Fibroblast of pulmonary artery (primary cell): ENCODE data around the gene AREG.
A peak's percentile ranks its signal among the peaks of the same experiment; 100 is the strongest.

ENCODE experiments used
- DNase-seq: peaks from one replicate; pipeline ENCODE4 v3.0.0-alpha.2; 2010; ENCODE audit warnings: low read depth
- H3K4me3 ChIP-seq: replicated peaks from 2 replicates; pipeline ENCODE4 v1.5.1; 2011; ENCODE audit warnings: low read depth, mild to moderate bottlenecking, control low read depth, low read length, moderate library complexity
- TF ChIP-seq, protein P1 (sequence below): IDR thresholded peaks from 2 replicates; pipeline ENCODE4 v1.5.1; 2011; ENCODE audit warnings: mild to moderate bottlenecking, control low read depth, low read length, inconsistent platforms; ENCODE audit errors: missing control alignments

Gene AREG

DNA sequence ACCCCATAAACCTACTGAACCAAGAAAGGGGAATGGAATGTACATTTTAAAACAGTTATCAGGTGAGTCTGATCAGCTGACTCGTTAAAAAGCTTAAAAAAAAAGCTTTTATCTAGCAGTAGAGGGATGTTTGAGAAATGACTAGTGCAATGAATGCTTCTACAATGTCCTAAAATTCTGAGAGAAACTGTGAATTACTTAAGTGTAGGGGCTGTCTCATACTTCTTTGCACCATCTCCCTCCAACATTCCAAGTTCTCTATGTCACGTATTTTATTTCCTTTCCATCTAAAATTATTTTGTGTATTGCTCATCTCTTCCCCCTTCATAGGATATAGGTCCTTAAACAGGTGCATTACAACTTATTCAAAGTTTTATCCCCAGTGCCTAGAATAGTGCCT is 11.9 kb upstream of the AREG start:
- no peak overlapping the region for H3K4me3 ChIP-seq
- TF ChIP-seq, protein P1, sequence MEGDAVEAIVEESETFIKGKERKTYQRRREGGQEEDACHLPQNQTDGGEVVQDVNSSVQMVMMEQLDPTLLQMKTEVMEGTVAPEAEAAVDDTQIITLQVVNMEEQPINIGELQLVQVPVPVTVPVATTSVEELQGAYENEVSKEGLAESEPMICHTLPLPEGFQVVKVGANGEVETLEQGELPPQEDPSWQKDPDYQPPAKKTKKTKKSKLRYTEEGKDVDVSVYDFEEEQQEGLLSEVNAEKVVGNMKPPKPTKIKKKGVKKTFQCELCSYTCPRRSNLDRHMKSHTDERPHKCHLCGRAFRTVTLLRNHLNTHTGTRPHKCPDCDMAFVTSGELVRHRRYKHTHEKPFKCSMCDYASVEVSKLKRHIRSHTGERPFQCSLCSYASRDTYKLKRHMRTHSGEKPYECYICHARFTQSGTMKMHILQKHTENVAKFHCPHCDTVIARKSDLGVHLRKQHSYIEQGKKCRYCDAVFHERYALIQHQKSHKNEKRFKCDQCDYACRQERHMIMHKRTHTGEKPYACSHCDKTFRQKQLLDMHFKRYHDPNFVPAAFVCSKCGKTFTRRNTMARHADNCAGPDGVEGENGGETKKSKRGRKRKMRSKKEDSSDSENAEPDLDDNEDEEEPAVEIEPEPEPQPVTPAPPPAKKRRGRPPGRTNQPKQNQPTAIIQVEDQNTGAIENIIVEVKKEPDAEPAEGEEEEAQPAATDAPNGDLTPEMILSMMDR, result no peak
- peak; percentile 68 for DNase-seq

DNA sequence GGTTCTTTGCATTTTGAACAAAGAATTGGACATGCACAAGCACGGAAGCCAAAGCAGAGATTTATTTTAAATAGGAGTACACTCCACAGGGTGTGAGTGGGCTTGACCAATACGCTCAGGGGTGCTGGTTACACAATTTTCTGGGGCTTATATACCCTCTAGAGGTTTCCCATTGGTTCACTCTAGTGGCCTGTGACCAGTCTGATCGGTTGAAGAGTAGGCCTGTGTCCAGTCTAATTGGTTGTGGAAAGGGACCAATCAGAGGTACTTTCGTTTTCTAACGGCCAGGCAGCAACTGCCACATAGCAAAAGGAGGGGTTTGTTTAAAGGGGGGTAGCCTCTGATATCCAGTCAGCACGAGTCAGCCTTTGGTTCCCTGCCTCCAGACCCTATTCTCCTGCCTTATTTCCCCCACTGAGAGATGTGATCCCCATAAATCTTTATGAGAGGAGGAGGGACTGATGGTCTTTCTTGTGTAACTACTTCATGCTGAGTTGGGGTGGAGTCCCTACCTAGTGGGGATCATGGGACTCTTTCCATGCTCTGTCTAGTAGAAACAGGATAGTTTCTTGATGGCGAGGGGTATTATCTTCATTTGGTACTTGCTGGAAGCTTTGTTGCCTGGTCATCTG is 11.3 kb upstream of the AREG start:
- DNase-seq, result no peak
- H3K4me3 ChIP-seq, result no peak overlapping the region
- TF ChIP-seq, protein P1, result no peak

DNA sequence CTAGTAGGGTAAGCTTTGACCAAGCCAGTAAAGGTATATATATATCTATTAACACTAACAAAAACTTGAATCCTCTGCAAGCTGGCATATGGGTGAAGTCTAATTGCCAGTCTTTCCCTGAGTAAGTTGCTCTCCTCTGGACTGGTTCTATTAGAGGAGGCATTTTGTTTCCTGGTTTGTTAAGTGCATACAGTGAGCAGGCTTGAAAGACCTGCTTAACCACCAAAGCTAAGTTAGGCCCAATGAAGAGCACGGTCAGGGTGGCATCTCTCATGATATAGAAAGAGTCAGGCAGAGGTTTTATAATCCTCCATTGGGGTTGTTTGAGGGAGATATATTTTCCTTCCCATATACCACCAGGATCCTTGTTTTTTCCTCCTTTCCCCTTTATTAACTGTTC is 9.6 kb upstream of the AREG start:
- TF ChIP-seq, protein P1, result no peak

DNA sequence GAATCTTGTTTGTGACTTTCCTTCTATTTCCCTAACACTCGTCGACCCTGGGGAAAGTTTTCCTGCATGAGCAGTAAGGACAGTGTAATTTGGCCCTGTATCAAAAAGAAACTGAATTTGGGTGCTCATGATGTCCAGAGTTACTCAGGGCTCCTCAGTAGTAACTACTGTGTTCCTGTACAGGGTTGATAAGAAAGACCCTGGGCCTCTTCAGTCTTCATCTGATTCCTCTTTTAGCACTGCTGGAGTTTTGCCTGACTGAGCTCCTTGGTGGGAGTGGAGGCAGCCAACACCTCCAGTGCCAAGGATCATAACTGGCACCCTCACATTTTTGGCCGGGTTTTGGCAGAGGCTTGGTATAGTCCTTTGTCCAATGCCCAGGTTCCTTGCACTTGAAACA is 7.1 kb upstream of the AREG start:
- TF ChIP-seq, protein P1, result no peak
- DNase-seq, result no peak
- H3K4me3 ChIP-seq, result no peak overlapping the region

More for the DNA sequence above, 9.6 kb upstream of the AREG start:
- H3K4me3 ChIP-seq, result no peak overlapping the region
- no peak for DNase-seq

DNA sequence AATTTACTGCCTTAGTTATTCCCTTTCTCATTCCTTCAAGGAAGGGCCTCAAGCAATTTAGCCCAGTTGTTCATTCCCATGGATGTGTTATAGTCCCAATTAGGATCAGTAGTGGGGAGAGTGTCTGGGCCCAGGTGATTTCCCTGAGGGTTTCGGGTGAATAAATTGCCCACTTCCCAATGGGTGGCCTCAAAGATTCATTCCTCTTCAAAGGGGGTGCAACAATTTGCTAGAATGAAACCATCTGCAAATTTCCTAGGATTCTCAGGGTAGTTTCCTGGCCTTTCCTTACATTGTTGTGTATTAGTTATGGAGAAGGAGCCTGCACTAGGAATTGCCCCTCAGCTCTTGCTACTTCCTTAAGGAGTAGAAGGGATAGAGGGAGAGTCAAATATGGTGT is 6.3 kb upstream of the AREG start:
- DNase-seq, result no peak
- TF ChIP-seq, protein P1, result no peak
- H3K4me3 ChIP-seq, result no peak overlapping the region

DNA sequence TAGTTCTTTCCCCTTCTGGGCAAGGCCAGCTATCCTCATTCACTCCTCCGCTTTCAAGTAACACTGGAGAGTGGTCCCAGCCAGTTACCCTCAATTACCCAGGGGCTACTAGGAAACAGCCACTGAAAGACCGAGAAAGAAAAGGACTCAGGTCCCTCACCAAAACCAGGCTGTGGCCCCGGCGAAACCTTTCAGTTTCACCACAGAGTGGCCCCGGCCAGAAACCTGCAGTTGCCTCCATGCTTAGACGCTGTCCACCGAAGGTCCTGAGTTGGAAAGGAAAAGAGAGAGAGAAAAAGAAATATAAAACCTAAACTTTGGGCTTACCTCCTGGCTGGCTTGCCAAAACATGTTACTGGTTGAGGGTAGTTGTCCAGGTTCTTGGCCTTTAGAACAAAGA is 5.0 kb upstream of the AREG start:
- no peak for DNase-seq
- no peak overlapping the region for H3K4me3 ChIP-seq
- TF ChIP-seq, protein P1, result no peak

DNA sequence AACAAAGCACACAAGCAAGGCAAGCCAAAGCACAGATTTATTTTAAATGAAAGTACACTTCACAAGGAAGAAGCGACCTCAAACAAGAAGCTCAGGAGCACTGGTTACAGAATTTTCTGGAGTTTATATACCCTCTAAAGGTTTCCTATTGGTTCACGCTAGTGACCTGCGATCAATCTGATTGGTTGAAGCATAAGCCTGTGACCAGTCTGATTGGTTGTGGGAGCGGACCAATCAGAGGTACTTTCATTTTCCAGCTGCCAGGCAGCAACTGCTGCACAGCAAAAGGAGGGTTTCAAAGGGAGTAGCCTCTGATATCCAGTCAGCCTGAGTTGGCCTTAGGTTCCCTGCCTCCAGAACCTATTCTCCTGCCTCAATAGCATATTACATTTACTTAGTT is 4.6 kb upstream of the AREG start:
- TF ChIP-seq, protein P1, result no peak
- no peak for DNase-seq
- no peak overlapping the region for H3K4me3 ChIP-seq
